Keratinocyte (primary cell): ENCODE measurements around the gene ADGRV1.

Experiments used
- EZH2 ChIP-seq: IDR thresholded peaks from one replicate; pipeline ENCODE4 v1.6.1; 2012; ENCODE audit warnings: inconsistent platforms, mild to moderate bottlenecking, low read length, moderate library complexity
- TF ChIP-seq, protein P1 (sequence below), 3 experiments: IDR thresholded peaks in 1 of 3; conservative IDR thresholded peaks in 1 of 3; optimal IDR thresholded peaks in 1 of 3; 2 replicates in 2 of 3; 3 replicates in 1 of 3; pipeline versions ENCODE3 to v1.5.1; 2011; ENCODE audit warnings: low read length in 3 of 3, mild to moderate bottlenecking in 3 of 3, moderate library complexity in 2 of 3, control low read depth in 1 of 3, inconsistent platforms in 1 of 3; ENCODE audit not compliant: insufficient read depth in 2 of 3; ENCODE audit errors: extremely low read depth in 1 of 3

DNA sequence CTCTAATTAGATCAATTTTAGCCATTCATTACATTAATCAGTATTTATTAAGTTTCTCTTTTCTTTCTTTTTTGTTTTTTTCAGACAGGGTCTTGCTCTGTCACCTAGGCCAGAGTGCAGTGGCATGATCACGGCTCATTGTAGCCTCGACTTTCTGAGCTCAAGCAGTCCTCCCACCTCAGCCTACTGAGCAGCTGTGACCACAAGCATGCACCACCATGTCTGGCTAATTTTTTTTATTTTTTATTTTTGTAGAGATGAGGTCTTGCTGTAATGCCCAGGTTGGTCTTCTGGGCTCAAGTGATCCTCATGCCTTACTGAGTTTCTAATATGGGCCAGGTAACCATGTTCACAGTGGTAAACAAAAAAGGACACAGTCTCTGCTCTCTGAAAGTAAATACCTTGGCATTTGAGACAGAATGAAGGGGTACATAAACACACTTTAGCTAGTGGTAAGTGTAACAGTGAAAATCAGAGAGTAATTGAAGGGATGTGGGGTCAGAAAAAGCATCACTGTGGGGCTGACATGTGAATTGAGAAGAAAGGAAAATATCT, 336.3 kb downstream of the ADGRV1 start:
- TF ChIP-seq EZH2, result no peak
- TF ChIP-seq, protein P1, sequence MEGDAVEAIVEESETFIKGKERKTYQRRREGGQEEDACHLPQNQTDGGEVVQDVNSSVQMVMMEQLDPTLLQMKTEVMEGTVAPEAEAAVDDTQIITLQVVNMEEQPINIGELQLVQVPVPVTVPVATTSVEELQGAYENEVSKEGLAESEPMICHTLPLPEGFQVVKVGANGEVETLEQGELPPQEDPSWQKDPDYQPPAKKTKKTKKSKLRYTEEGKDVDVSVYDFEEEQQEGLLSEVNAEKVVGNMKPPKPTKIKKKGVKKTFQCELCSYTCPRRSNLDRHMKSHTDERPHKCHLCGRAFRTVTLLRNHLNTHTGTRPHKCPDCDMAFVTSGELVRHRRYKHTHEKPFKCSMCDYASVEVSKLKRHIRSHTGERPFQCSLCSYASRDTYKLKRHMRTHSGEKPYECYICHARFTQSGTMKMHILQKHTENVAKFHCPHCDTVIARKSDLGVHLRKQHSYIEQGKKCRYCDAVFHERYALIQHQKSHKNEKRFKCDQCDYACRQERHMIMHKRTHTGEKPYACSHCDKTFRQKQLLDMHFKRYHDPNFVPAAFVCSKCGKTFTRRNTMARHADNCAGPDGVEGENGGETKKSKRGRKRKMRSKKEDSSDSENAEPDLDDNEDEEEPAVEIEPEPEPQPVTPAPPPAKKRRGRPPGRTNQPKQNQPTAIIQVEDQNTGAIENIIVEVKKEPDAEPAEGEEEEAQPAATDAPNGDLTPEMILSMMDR (optimal IDR thresholded peaks at IDR 0.05 in 1 of 3, IDR thresholded peaks at IDR 0.05 in 1 of 3, conservative IDR thresholded peaks at IDR 0.05 in 1 of 3; ENCODE audit: extremely low read depth in 1 of 3, insufficient read depth in 2 of 3, low read length in 3 of 3), result no peak
